Upper lobe of left lung (tissue), 4 donors: ENCODE measurements around the gene DDX11.

Experiments used
- POLR2A ChIP-seq, 4 donors: fragments of 450-650 bp; IDR thresholded peaks; one replicate each; pipeline ENCODE4 v1.5.1; 2016 to 2017; ENCODE audit warnings: antibody characterized with exemption in 4 of 4, mild to moderate bottlenecking in 2 of 4
- POLR2AphosphoS5 ChIP-seq, 2 donors: sonication (generic); formaldehyde crosslinking; IDR thresholded peaks; one replicate each; pipeline ENCODE4 v1.5.1; 2017; ENCODE audit warnings: antibody characterized with exemption in 2 of 2
- TF ChIP-seq, protein P1 (sequence below), 6 experiments: fragments of 450-650 bp in 4 of 6; fragments of 200-600 bp in 2 of 6; sonication (generic) in 2 of 6; IDR thresholded peaks; one replicate each; pipeline ENCODE4 v1.5.1; 2016 to 2019; ENCODE audit warnings: antibody characterized with exemption in 6 of 6

DNA sequence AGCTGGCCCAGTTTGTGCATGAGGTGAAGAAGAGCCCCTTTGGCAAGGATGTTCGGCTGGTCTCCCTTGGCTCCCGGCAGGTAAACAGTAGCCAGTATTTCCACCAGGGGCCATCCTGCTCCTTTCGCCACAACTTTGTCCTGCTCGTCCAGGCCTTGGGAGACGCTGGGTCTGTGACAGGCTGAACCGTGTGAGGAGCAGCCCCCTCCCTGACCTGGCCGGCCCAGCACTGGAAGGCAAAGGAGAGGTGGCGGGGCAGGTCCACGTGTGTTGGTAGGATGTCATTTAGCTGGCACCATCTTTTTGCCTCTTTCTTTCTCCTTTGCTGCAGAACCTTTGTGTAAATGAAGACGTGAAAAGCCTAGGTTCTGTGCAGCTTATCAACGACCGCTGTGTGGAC, 15.4 kb downstream of the DDX11 start:
- TF ChIP-seq, protein P1, sequence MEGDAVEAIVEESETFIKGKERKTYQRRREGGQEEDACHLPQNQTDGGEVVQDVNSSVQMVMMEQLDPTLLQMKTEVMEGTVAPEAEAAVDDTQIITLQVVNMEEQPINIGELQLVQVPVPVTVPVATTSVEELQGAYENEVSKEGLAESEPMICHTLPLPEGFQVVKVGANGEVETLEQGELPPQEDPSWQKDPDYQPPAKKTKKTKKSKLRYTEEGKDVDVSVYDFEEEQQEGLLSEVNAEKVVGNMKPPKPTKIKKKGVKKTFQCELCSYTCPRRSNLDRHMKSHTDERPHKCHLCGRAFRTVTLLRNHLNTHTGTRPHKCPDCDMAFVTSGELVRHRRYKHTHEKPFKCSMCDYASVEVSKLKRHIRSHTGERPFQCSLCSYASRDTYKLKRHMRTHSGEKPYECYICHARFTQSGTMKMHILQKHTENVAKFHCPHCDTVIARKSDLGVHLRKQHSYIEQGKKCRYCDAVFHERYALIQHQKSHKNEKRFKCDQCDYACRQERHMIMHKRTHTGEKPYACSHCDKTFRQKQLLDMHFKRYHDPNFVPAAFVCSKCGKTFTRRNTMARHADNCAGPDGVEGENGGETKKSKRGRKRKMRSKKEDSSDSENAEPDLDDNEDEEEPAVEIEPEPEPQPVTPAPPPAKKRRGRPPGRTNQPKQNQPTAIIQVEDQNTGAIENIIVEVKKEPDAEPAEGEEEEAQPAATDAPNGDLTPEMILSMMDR (IDR thresholded peaks at IDR 0.05), result no peak
- TF ChIP-seq POLR2A (IDR thresholded peaks at IDR 0.05) (no peak), POLR2AphosphoS5 (IDR thresholded peaks at IDR 0.05) (no peak)
